ENCODE measurements around the gene EREG. TPM values are rescaled to one million over a fixed set of nuclear protein-coding genes. Genes with fewer than 3 reads are reported as not detected.

Gene EREG, protein sequence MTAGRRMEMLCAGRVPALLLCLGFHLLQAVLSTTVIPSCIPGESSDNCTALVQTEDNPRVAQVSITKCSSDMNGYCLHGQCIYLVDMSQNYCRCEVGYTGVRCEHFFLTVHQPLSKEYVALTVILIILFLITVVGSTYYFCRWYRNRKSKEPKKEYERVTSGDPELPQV
- 1 to 10 TPM; 2.4 to 7.8 (median 4.8) TPM for total RNA-seq

- ATAC-seq = peak; percentile 77
- peak within 1 kb of the TSS; percentile 21 to 90 (median 86) for H3K27ac ChIP-seq
- H3K9me3 ChIP-seq = no peaks in the 10 kb centered on the region
- TF ChIP-seq POLR2A (IDR thresholded peaks at IDR 0.05) (peak; percentile 30 to 42), POLR2AphosphoS5 (IDR thresholded peaks at IDR 0.05) (no peak), EP300 (IDR thresholded peaks at IDR 0.05) (no peak)
- TF ChIP-seq, protein P1, sequence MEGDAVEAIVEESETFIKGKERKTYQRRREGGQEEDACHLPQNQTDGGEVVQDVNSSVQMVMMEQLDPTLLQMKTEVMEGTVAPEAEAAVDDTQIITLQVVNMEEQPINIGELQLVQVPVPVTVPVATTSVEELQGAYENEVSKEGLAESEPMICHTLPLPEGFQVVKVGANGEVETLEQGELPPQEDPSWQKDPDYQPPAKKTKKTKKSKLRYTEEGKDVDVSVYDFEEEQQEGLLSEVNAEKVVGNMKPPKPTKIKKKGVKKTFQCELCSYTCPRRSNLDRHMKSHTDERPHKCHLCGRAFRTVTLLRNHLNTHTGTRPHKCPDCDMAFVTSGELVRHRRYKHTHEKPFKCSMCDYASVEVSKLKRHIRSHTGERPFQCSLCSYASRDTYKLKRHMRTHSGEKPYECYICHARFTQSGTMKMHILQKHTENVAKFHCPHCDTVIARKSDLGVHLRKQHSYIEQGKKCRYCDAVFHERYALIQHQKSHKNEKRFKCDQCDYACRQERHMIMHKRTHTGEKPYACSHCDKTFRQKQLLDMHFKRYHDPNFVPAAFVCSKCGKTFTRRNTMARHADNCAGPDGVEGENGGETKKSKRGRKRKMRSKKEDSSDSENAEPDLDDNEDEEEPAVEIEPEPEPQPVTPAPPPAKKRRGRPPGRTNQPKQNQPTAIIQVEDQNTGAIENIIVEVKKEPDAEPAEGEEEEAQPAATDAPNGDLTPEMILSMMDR (IDR thresholded peaks at IDR 0.05) = peak in 1 of 4 experiments; percentile 5
- no peaks in the 10 kb centered on the region for H3K36me3 ChIP-seq
- WGBS, 2 donors (ENCODE audit: low coverage in 1 of 2) = 15 to 24% methylated on average over 4 to 9 of the region's 40 CpGs
- no peaks in the 10 kb centered on the region for H3K27me3 ChIP-seq
- peak within 1 kb of the TSS; percentile 64 to 66 for H3K4me3 ChIP-seq
- peaks cover 0 to 36% (median 0%) of the 10 kb centered on the region in 3 donors for H3K4me1 ChIP-seq
These were observed at the start of gene EREG for GRCh38 chr4:74364652-74365491. EREG (plus strand) TSS chr4:74365145; CDS start chr4:74365309, 164 bp downstream.

DNA sequence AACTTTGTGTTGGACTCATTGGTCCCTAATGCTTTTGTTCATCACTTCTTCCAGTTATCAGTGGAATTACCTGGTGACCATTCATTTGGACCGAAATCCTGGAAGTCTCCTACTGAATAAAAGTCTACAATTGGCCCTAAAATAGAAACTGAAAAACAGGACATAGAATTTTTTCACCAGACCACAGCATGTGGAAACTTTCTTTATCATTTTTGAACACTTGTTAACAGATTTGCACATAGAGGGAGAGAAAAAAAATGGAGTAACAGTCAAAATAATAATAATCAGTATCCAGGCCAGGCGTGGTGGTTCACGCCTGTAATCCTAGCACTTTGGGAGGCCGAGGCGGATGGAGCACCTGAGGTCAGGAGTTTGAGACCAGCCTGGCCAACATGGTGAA is 49.6 kb upstream of the EREG start:
- peaks cover 0 to 2% (median 0%) of the 10 kb centered on the region in 3 donors for H3K4me1 ChIP-seq
- 82 to 91% methylated on average over 5 of the region's 5 CpGs for WGBS, 2 donors (ENCODE audit: low coverage in 1 of 2)
- H3K4me3 ChIP-seq = no peak overlapping the region
- no peaks in the 10 kb centered on the region for H3K9me3 ChIP-seq
- H3K36me3 ChIP-seq = no peaks in the 10 kb centered on the region
- ATAC-seq = no peak
- no peaks in the 10 kb centered on the region for H3K27me3 ChIP-seq
- no peak overlapping the region for H3K27ac ChIP-seq
- TF ChIP-seq POLR2A (IDR thresholded peaks at IDR 0.05) = no peak
- TF ChIP-seq EP300 (IDR thresholded peaks at IDR 0.05) = no peak
- TF ChIP-seq POLR2AphosphoS5 (IDR thresholded peaks at IDR 0.05) = no peak
- TF ChIP-seq, protein P1 (IDR thresholded peaks at IDR 0.05) = no peak

- no peaks in the 10 kb centered on the region for H3K27me3 ChIP-seq
- no peak overlapping the region for H3K27ac ChIP-seq
- H3K9me3 ChIP-seq = no peaks in the 10 kb centered on the region
- H3K4me1 ChIP-seq = peaks cover 0 to 6% (median 0%) of the 10 kb centered on the region in 3 donors
- H3K4me3 ChIP-seq = no peak overlapping the region
- ATAC-seq = no peak
- no peak for TF ChIP-seq EP300 (IDR thresholded peaks at IDR 0.05)
- TF ChIP-seq POLR2AphosphoS5 (IDR thresholded peaks at IDR 0.05) = no peak
- TF ChIP-seq POLR2A (IDR thresholded peaks at IDR 0.05) = no peak
- TF ChIP-seq, protein P1 (IDR thresholded peaks at IDR 0.05) = no peak
- H3K36me3 ChIP-seq = no peaks in the 10 kb centered on the region
- WGBS, 2 donors (ENCODE audit: low coverage in 1 of 2) = 60% methylated on average over 2 of the region's 2 CpGs; no CpG with 5 or more reads in 1 of the 2 donors
These were observed 48.5 kb upstream of the EREG start for GRCh38 chr4:74316397-74316796.

GRCh38 chr4:74317616-74318246 is 47.2 kb upstream of the EREG start:
- WGBS, 2 donors (ENCODE audit: low coverage in 1 of 2) = 49 to 53% methylated on average over 3 of the region's 3 CpGs
- TF ChIP-seq POLR2AphosphoS5 (IDR thresholded peaks at IDR 0.05) = no peak
- TF ChIP-seq, protein P1 (IDR thresholded peaks at IDR 0.05) = no peak
- TF ChIP-seq EP300 (IDR thresholded peaks at IDR 0.05) = no peak
- TF ChIP-seq POLR2A (IDR thresholded peaks at IDR 0.05) = no peak

More at GRCh38 chr4:74317616-74318246, 47.2 kb upstream of the EREG start:
- no peak overlapping the region for H3K4me3 ChIP-seq
- H3K27ac ChIP-seq = no peak overlapping the region
- ATAC-seq = peak; percentile 31
- no peaks in the 10 kb centered on the region for H3K9me3 ChIP-seq
- H3K27me3 ChIP-seq = no peaks in the 10 kb centered on the region
- H3K4me1 ChIP-seq = peaks cover 0 to 6% (median 0%) of the 10 kb centered on the region in 3 donors
- H3K36me3 ChIP-seq = no peaks in the 10 kb centered on the region

Data from gastroesophageal sphincter (tissue), 4 donors.